Endothelial cell of umbilical vein (primary cell): ENCODE data around the gene MOCOS. TPM values are rescaled to one million over a fixed set of nuclear protein-coding genes. Genes with fewer than 3 reads are reported as not detected.

Experiments used
- BruUV-seq: library from RNA; stranded (reverse); fragments of 400-500 nt; replicated peaks from 2 replicates; lab custom pipeline; 2021; lab: Mats Ljungman, UMichigan
- CTCF ChIA-PET: fragments of 300-600, 350-600 bp; sonication (Branson Sonifier 250); formaldehyde crosslinking; loops from one replicate; lab custom pipeline; 2021; ENCODE audit warnings: antibody characterized with exemption, inconsistent platforms; lab: Charles Lee
- POLR2A ChIA-PET: fragments of 300-600, 350-600 bp; sonication (Branson Sonifier 250); formaldehyde crosslinking; loops from one replicate; lab custom pipeline; 2021; ENCODE audit warnings: antibody characterized with exemption, inconsistent platforms; lab: Charles Lee
- DNase-seq: peaks from one replicate; pipeline ENCODE4 v3.0.0-alpha.2; 2011; ENCODE audit warnings: low read depth, low spot score
- FAIRE-seq: peaks from 2 replicates; lab custom pipeline; 2011; peaks lifted over from hg19 to GRCh38; lab: Jason Lieb, UNC
- H2AFZ ChIP-seq: 2 replicates; pipeline ENCODE4 v1.6.0; 2012; ENCODE audit warnings: low read depth, low read length, control low read depth, inconsistent platforms
- H3K27ac ChIP-seq: 2 replicates; pipeline ENCODE4 v1.5.1; 2011; ENCODE audit warnings: low read depth, mild to moderate bottlenecking, control low read depth, low read length, moderate library complexity; ENCODE audit not compliant: insufficient read depth
- H3K27me3 ChIP-seq, 2 experiments: 2 replicates each; pipeline versions ENCODE4 v1.6.0 to v1.6.1; 2011; ENCODE audit warnings: low read length in 2 of 2, mixed read lengths in 1 of 2; ENCODE audit not compliant: control insufficient read depth in 2 of 2, insufficient read depth in 2 of 2
- H3K36me3 ChIP-seq, 2 experiments: 2 replicates in 1 of 2; 3 replicates in 1 of 2; pipeline ENCODE4 v1.5.1; 2011; ENCODE audit warnings: low read length in 2 of 2, mild to moderate bottlenecking in 1 of 2, moderate library complexity in 1 of 2; ENCODE audit not compliant: control insufficient read depth in 2 of 2, insufficient read depth in 2 of 2; ENCODE audit errors: extremely low read depth in 1 of 2
- H3K4me1 ChIP-seq: 3 replicates; pipeline ENCODE4 v1.5.1; 2011; ENCODE audit warnings: mild to moderate bottlenecking, low read length; ENCODE audit not compliant: control insufficient read depth, insufficient read depth; ENCODE audit errors: extremely low read depth
- H3K4me2 ChIP-seq: 2 replicates; pipeline ENCODE4 v1.6.1; 2011; ENCODE audit warnings: low read length, control low read depth, mixed read lengths; ENCODE audit not compliant: insufficient read depth
- H3K4me3 ChIP-seq, 3 experiments: fragments of 200-600 bp in 1 of 3; sonication (generic), shearing (Covaris generic) in 1 of 3; replicated peaks in 1 of 3; 2 replicates each; pipeline ENCODE4 v1.5.1; 2011 to 2016; ENCODE audit warnings: control low read depth in 3 of 3, low read length in 3 of 3, mild to moderate bottlenecking in 2 of 3, inconsistent platforms in 1 of 3, low read depth in 1 of 3, moderate library complexity in 1 of 3; ENCODE audit not compliant: insufficient read depth in 1 of 3
- H3K79me2 ChIP-seq: 2 replicates; pipeline ENCODE4 v1.6.0; 2012; ENCODE audit warnings: low read length, inconsistent platforms; ENCODE audit not compliant: control insufficient read depth, insufficient read depth
- H3K9ac ChIP-seq: replicated peaks from 2 replicates; pipeline ENCODE3; 2011; ENCODE audit warnings: low read length, control low read depth; ENCODE audit not compliant: insufficient read depth; ENCODE audit errors: extremely low read depth
- H3K9me1 ChIP-seq: replicated peaks from 3 replicates; pipeline ENCODE4 v1.6.0; 2011; ENCODE audit warnings: mild to moderate bottlenecking, low read length; ENCODE audit not compliant: control insufficient read depth, insufficient read depth; ENCODE audit errors: extremely low read depth
- H3K9me3 ChIP-seq: replicated peaks from 2 replicates; pipeline ENCODE4 v1.5.1; 2012; ENCODE audit warnings: low read length, inconsistent platforms; ENCODE audit not compliant: control insufficient read depth, insufficient read depth
- H4K20me1 ChIP-seq: replicated peaks from 2 replicates; pipeline ENCODE3; 2011; ENCODE audit warnings: mild to moderate bottlenecking, low read length; ENCODE audit not compliant: control insufficient read depth, insufficient read depth; ENCODE audit errors: extremely low read depth
- EZH2 ChIP-seq: IDR thresholded peaks from 2 replicates; pipeline ENCODE4 v1.6.1; 2012; ENCODE audit warnings: borderline replicate concordance, low read depth, mild to moderate bottlenecking, moderate library complexity, low read length, inconsistent platforms; ENCODE audit not compliant: severe bottlenecking
- FOS ChIP-seq: IDR thresholded peaks from 2 replicates; pipeline ENCODE4 v1.6.1; 2011; ENCODE audit warnings: mild to moderate bottlenecking, low read length, moderate library complexity, borderline replicate concordance; ENCODE audit not compliant: insufficient read depth
- GATA2 ChIP-seq: IDR thresholded peaks from 2 replicates; pipeline ENCODE4 v1.7.0; 2011; ENCODE audit warnings: low read depth, mild to moderate bottlenecking, moderate library complexity, mixed read lengths, low read length; ENCODE audit not compliant: insufficient read length, insufficient read depth
- JUN ChIP-seq: IDR thresholded peaks from 2 replicates; pipeline ENCODE4 v1.6.1; 2011; ENCODE audit warnings: borderline replicate concordance, low read depth; ENCODE audit not compliant: insufficient read length, insufficient read depth
- MYC ChIP-seq: IDR thresholded peaks from one replicate; pipeline ENCODE4 v1.6.1; 2011; ENCODE audit warnings: mild to moderate bottlenecking, low read depth, low read length
- POLR2A ChIP-seq: IDR thresholded peaks from 2 replicates; pipeline ENCODE4 v1.6.1; 2012; ENCODE audit warnings: low read depth, mild to moderate bottlenecking, control low read depth, low read length
- POLR2AphosphoS5 ChIP-seq: IDR thresholded peaks from 2 replicates; pipeline ENCODE4 v1.6.1; 2012; ENCODE audit warnings: low read depth, mild to moderate bottlenecking, control low read depth, low read length, moderate library complexity; ENCODE audit not compliant: insufficient read depth
- dilution Hi-C: fragments of 300-500 bp; cut with MboI; formaldehyde crosslinking; loops from one replicate; pipeline ENCODE4 v1.15.0; 2019; ENCODE audit warnings: low sequenced_read_pairs; ENCODE audit not compliant: extremely low pct_ligation_motif_present
- intact Hi-C: fragments of 100-400 bp; cut with micrococcal nuclease; formaldehyde crosslinking; loops from one replicate; pipeline ENCODE4 v1.10.0; 2022
- polyA plus RNA-seq, 4 experiments: library from polyadenylated mRNA; depleted of rRNA in 3 of 4; stranded (reverse) in 3 of 4; unstranded in 1 of 4; fragments of >200 nt; gene quantifications; 2 replicates each; pipeline versions ENCODE4 v1.2.1 to v1.2.3, GENCODE V29; 2011 to 2012; ENCODE audit warnings: missing spikeins in 1 of 4
- total RNA-seq: library from RNA; stranded (reverse); gene quantifications from 2 replicates; pipeline ENCODE4 v1.2.3, GENCODE V29; 2021
- TF ChIP-seq, protein P1 (sequence below): IDR thresholded peaks from 2 replicates; pipeline ENCODE4 v1.6.1; 2011; ENCODE audit not compliant: insufficient read depth, insufficient read length
- TF ChIP-seq, protein P2 (sequence below), 2 donors: IDR thresholded peaks; 1 replicate in 1 of 2; 2 replicates in 1 of 2; pipeline ENCODE4 v1.5.1; 2011; ENCODE audit warnings: low read length in 2 of 2, mild to moderate bottlenecking in 2 of 2, moderate library complexity in 2 of 2, control low read depth in 1 of 2, inconsistent platforms in 1 of 2, low read depth in 1 of 2; ENCODE audit not compliant: insufficient read depth in 1 of 2; ENCODE audit errors: extremely low read depth in 1 of 2

The MOCOS gene
- total and polyA plus RNA-seq, 2 donors (not counting 3 experiments of a cell fraction or from before 2014, with no cell fraction given) = 0.18 to 0.88 TPM

DNA sequence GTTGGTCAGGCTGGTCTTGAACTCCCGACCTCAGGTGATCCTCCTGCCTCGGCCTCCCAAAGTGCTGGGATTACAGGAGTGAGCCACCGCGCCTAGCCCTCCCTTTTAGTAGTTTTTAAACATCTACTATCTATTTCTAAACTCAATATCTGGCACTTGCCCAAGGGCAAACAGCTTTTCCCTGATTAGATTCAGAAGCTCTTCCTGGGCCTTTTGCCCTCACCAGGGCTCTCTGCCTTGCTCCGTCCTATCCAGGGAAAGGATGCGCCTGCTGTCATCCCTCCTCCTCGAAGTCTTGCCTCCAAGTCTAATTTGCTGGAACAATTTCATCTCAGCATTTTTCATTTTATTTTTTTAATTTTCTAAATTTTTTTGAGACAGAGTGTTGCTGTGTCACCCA is 68.8 kb downstream of the MOCOS start:
- Histone ChIP-seq H3K79me2 (no peaks in the 10 kb centered on the region), H3K4me2 (no peak overlapping the region), H3K36me3 (no peaks in the 10 kb centered on the region), H3K9me1 (no peaks in the 10 kb centered on the region), H3K4me1 (no peaks in the 10 kb centered on the region), H3K27me3 (no peaks in the 10 kb centered on the region), H3K27ac (no peak overlapping the region), H3K4me3 (no peak overlapping the region), H3K9ac (no peak overlapping the region), H3K9me3 (no peaks in the 10 kb centered on the region), H2AFZ (no peak overlapping the region), H4K20me1 (no peaks in the 10 kb centered on the region)
- ChIA-PET CTCF (interaction anchor here (0.8 kb wide), 1 partner anchor 11 kb away, joined by 3 read pairs; no protein-coding TSS in a partner anchor), POLR2A (no interaction called here)
- no TSS peak for BruUV-seq
- DNase-seq = no peak
- FAIRE-seq = no peak
- dilution Hi-C loops = no loop called here
- TF ChIP-seq FOS (no peak), GATA2 (no peak), POLR2A (no peak), EZH2 (no peak), JUN (no peak), MYC (no peak), POLR2AphosphoS5 (no peak)
- TF ChIP-seq, protein P1, sequence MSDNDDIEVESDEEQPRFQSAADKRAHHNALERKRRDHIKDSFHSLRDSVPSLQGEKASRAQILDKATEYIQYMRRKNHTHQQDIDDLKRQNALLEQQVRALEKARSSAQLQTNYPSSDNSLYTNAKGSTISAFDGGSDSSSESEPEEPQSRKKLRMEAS = no peak
- TF ChIP-seq, protein P2, sequence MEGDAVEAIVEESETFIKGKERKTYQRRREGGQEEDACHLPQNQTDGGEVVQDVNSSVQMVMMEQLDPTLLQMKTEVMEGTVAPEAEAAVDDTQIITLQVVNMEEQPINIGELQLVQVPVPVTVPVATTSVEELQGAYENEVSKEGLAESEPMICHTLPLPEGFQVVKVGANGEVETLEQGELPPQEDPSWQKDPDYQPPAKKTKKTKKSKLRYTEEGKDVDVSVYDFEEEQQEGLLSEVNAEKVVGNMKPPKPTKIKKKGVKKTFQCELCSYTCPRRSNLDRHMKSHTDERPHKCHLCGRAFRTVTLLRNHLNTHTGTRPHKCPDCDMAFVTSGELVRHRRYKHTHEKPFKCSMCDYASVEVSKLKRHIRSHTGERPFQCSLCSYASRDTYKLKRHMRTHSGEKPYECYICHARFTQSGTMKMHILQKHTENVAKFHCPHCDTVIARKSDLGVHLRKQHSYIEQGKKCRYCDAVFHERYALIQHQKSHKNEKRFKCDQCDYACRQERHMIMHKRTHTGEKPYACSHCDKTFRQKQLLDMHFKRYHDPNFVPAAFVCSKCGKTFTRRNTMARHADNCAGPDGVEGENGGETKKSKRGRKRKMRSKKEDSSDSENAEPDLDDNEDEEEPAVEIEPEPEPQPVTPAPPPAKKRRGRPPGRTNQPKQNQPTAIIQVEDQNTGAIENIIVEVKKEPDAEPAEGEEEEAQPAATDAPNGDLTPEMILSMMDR (IDR thresholded peaks at IDR 0.05; ENCODE audit: extremely low read depth in 1 of 2, insufficient read depth in 1 of 2, low read depth in 1 of 2, low read length in 2 of 2) = no peak
- intact Hi-C loops = no loop called here
